Measurements from ENCODE around the gene ZDHHC9. TPM values are rescaled to one million over a fixed set of nuclear protein-coding genes. Genes with fewer than 3 reads are reported as not detected.

ZDHHC9 gene
- total RNA-seq, 3 donors from 2014 or later = 21.8 to 36.2 (median 34.4) TPM

GRCh38 chrX:129813662-129814368 lies 29.9 kb downstream of the ZDHHC9 start:
- TF ChIP-seq POLR2AphosphoS5 (IDR thresholded peaks at IDR 0.05) (no peak), POLR2A (IDR thresholded peaks at IDR 0.05) (no peak), CTCF (IDR thresholded peaks at IDR 0.05) (no peak)
- Histone ChIP-seq H3K4me3 (no peak overlapping the region), H3K4me1 (no peaks in the 10 kb centered on the region), H3K9me3 (no peaks in the 10 kb centered on the region), H3K27ac (no peak overlapping the region), H3K36me3 (no peaks in the 10 kb centered on the region), H3K27me3 (no peaks in the 10 kb centered on the region)
- intact Hi-C loops (cut with DNase I; ENCODE audit: low total_unique reads) = loop anchor here (5.0 kb wide), 1 partner anchor 233 kb away; no protein-coding TSS in a partner anchor
- no peak for DNase-seq (ENCODE audit: low spot score in 2 of 2)

GRCh38 chrX:129808829-129809796 lies 34.6 kb downstream of the ZDHHC9 start:
- H3K4me1 ChIP-seq = no peaks in the 10 kb centered on the region
- H3K9me3 ChIP-seq = no peaks in the 10 kb centered on the region
- TF ChIP-seq POLR2AphosphoS5 (IDR thresholded peaks at IDR 0.05) (no peak), CTCF (IDR thresholded peaks at IDR 0.05) (no peak), POLR2A (IDR thresholded peaks at IDR 0.05) (no peak)
- peak overlapping the region in 1 of 2 donors; percentile 66 for H3K27ac ChIP-seq
- intact Hi-C loops (cut with DNase I; ENCODE audit: low total_unique reads) = no loop called here
- no peak for DNase-seq (ENCODE audit: low spot score in 2 of 2)
- H3K4me3 ChIP-seq = no peak overlapping the region
- H3K36me3 ChIP-seq = no peaks in the 10 kb centered on the region
- no peaks in the 10 kb centered on the region for H3K27me3 ChIP-seq

- intact Hi-C loops (cut with DNase I; ENCODE audit: low total_unique reads) = no loop called here
- Histone ChIP-seq H3K27ac (no peak overlapping the region), H3K36me3 (no peaks in the 10 kb centered on the region), H3K9me3 (no peaks in the 10 kb centered on the region), H3K4me3 (no peak overlapping the region), H3K27me3 (no peaks in the 10 kb centered on the region), H3K4me1 (no peaks in the 10 kb centered on the region)
- TF ChIP-seq CTCF (IDR thresholded peaks at IDR 0.05) = no peak
- no peak for TF ChIP-seq POLR2AphosphoS5 (IDR thresholded peaks at IDR 0.05)
- TF ChIP-seq POLR2A (IDR thresholded peaks at IDR 0.05) = no peak
- DNase-seq (ENCODE audit: low spot score in 2 of 2) = no peak
These were observed 35.4 kb downstream of the ZDHHC9 start for GRCh38 chrX:129808158-129808828.

GRCh38 chrX:129804806-129805205 lies 38.9 kb downstream of the ZDHHC9 start:
- TF ChIP-seq POLR2AphosphoS5 (IDR thresholded peaks at IDR 0.05) (no peak), CTCF (IDR thresholded peaks at IDR 0.05) (no peak), POLR2A (IDR thresholded peaks at IDR 0.05) (no peak)
- intact Hi-C loops (cut with DNase I; ENCODE audit: low total_unique reads) = no loop called here
- no peaks in the 10 kb centered on the region for H3K36me3 ChIP-seq
- H3K27me3 ChIP-seq = no peaks in the 10 kb centered on the region
- no peak overlapping the region for H3K27ac ChIP-seq
- no peaks in the 10 kb centered on the region for H3K9me3 ChIP-seq
- H3K4me3 ChIP-seq = no peak overlapping the region
- H3K4me1 ChIP-seq = no peaks in the 10 kb centered on the region
- no peak for DNase-seq (ENCODE audit: low spot score in 2 of 2)
